ENCODE data around the gene CDX1. TPM values are rescaled to one million over a fixed set of nuclear protein-coding genes. Genes with fewer than 3 reads are reported as not detected.

Gene CDX1
- total RNA-seq, 1 experiment from 2014 or later: not detected

GRCh38 chr5:150122158-150122510, 44.4 kb upstream of the CDX1 start:
- H3K4me2 ChIP-seq (ENCODE audit: low read length): no peak overlapping the region

GRCh38 chr5:150122536-150123481, 43.8 kb upstream of the CDX1 start:
- H3K9me2 ChIP-seq (replicated peaks; ENCODE audit: low read length): no peaks in the 10 kb centered on the region
- H3F3A ChIP-seq (ENCODE audit: low read length, unreplicated experiment): no peaks in the 10 kb centered on the region
- H3K36me3 ChIP-seq (ENCODE audit: low read depth, low read length): no peaks in the 10 kb centered on the region
- no TSS peak for BruUV-seq (replicated peaks)
- intact Hi-C loops (cut with micrococcal nuclease): no loop called here
- no peaks in the 10 kb centered on the region for H3K79me2 ChIP-seq (ENCODE audit: low read length)
- H3K4me1 ChIP-seq (ENCODE audit: insufficient read depth, low read length): no peaks in the 10 kb centered on the region
- no peaks in the 10 kb centered on the region for H3K9me3 ChIP-seq (ENCODE audit: low read length)
- no peak overlapping the region for H3K4me3 ChIP-seq (ENCODE audit: low read length)
- no peaks in the 10 kb centered on the region for H4K20me1 ChIP-seq (ENCODE audit: low read length)
- ChIA-PET CTCF (no interaction called here), POLR2A (ENCODE audit: unreplicated experiment) (no interaction called here)
- H2AFZ ChIP-seq (ENCODE audit: low read length): no peak overlapping the region
- ATAC-seq: no peak
- H3K27me3 ChIP-seq (ENCODE audit: low read length): no peaks in the 10 kb centered on the region
- no peak overlapping the region for H3K27ac ChIP-seq (ENCODE audit: low read length)
- no peak overlapping the region for H3K4me2 ChIP-seq (ENCODE audit: low read length)
- no peak for DNase-seq
- TF ChIP-seq CTCF (conservative IDR thresholded peaks at IDR 0.05; ENCODE audit: low read depth, low read length) (no peak), EZH2 (IDR thresholded peaks at IDR 0.05; ENCODE audit: low read length, unreplicated experiment) (no peak), EZH2phosphoT487 (IDR thresholded peaks at IDR 0.05; ENCODE audit: borderline replicate concordance, low read length) (no peak)
- H3K9ac ChIP-seq (ENCODE audit: low read length): no peak overlapping the region

More at GRCh38 chr5:150122158-150122510, 44.4 kb upstream of the CDX1 start:
- H3K9me3 ChIP-seq (ENCODE audit: low read length): no peaks in the 10 kb centered on the region
- no peak overlapping the region for H3K27ac ChIP-seq (ENCODE audit: low read length)
- no peaks in the 10 kb centered on the region for H3F3A ChIP-seq (ENCODE audit: low read length, unreplicated experiment)
- ChIA-PET CTCF (interaction anchor here (0.5 kb wide), 1 partner anchor 988 kb away, joined by 3 read pairs; no protein-coding TSS in a partner anchor), POLR2A (ENCODE audit: unreplicated experiment) (no interaction called here)
- no peaks in the 10 kb centered on the region for H3K4me1 ChIP-seq (ENCODE audit: insufficient read depth, low read length)
- no peaks in the 10 kb centered on the region for H3K36me3 ChIP-seq (ENCODE audit: low read depth, low read length)
- no TSS peak for BruUV-seq (replicated peaks)
- H3K79me2 ChIP-seq (ENCODE audit: low read length): no peaks in the 10 kb centered on the region
- intact Hi-C loops (cut with micrococcal nuclease): no loop called here
- no peak for TF ChIP-seq EZH2 (IDR thresholded peaks at IDR 0.05; ENCODE audit: low read length, unreplicated experiment)
- no peak for TF ChIP-seq EZH2phosphoT487 (IDR thresholded peaks at IDR 0.05; ENCODE audit: borderline replicate concordance, low read length)
- TF ChIP-seq CTCF (conservative IDR thresholded peaks at IDR 0.05; ENCODE audit: low read depth, low read length): peak; percentile 68
- DNase-seq: peak; percentile 31
- ATAC-seq: peak; percentile 51
- no peaks in the 10 kb centered on the region for H4K20me1 ChIP-seq (ENCODE audit: low read length)
- no peak overlapping the region for H2AFZ ChIP-seq (ENCODE audit: low read length)
- no peaks in the 10 kb centered on the region for H3K27me3 ChIP-seq (ENCODE audit: low read length)
- no peak overlapping the region for H3K9ac ChIP-seq (ENCODE audit: low read length)
- H3K9me2 ChIP-seq (replicated peaks; ENCODE audit: low read length): no peaks in the 10 kb centered on the region
- no peak overlapping the region for H3K4me3 ChIP-seq (ENCODE audit: low read length)

GRCh38 chr5:150123542-150123941, 43.0 kb upstream of the CDX1 start:
- no peaks in the 10 kb centered on the region for H3K9me2 ChIP-seq (replicated peaks; ENCODE audit: low read length)
- no peaks in the 10 kb centered on the region for H3K4me1 ChIP-seq (ENCODE audit: insufficient read depth, low read length)
- ATAC-seq: no peak
- no peaks in the 10 kb centered on the region for H3K9me3 ChIP-seq (ENCODE audit: low read length)
- no peak overlapping the region for H3K27ac ChIP-seq (ENCODE audit: low read length)
- BruUV-seq (replicated peaks): no TSS peak
- TF ChIP-seq EZH2phosphoT487 (IDR thresholded peaks at IDR 0.05; ENCODE audit: borderline replicate concordance, low read length) (no peak), EZH2 (IDR thresholded peaks at IDR 0.05; ENCODE audit: low read length, unreplicated experiment) (no peak), CTCF (conservative IDR thresholded peaks at IDR 0.05; ENCODE audit: low read depth, low read length) (no peak)
- ChIA-PET CTCF (no interaction called here), POLR2A (ENCODE audit: unreplicated experiment) (interaction anchor here (0.7 kb wide), 1 partner anchor 10 kb away, joined by 3 read pairs; no protein-coding TSS in a partner anchor)
- H3K9ac ChIP-seq (ENCODE audit: low read length): no peak overlapping the region
- no peak for DNase-seq
- intact Hi-C loops (cut with micrococcal nuclease): no loop called here
- no peak overlapping the region for H2AFZ ChIP-seq (ENCODE audit: low read length)
- no peak overlapping the region for H3K4me3 ChIP-seq (ENCODE audit: low read length)
- no peaks in the 10 kb centered on the region for H3K27me3 ChIP-seq (ENCODE audit: low read length)
- no peaks in the 10 kb centered on the region for H3K36me3 ChIP-seq (ENCODE audit: low read depth, low read length)
- no peak overlapping the region for H3K4me2 ChIP-seq (ENCODE audit: low read length)
- H3K79me2 ChIP-seq (ENCODE audit: low read length): no peaks in the 10 kb centered on the region
- H4K20me1 ChIP-seq (ENCODE audit: low read length): no peaks in the 10 kb centered on the region
- H3F3A ChIP-seq (ENCODE audit: low read length, unreplicated experiment): no peaks in the 10 kb centered on the region
